GM12878 (cell line): ENCODE results near the gene CMTM1. TPM values are rescaled to one million over a fixed set of nuclear protein-coding genes. Genes with fewer than 3 reads are reported as not detected.
"Not testable (repeated sequence)": the region's sequence is repeated elsewhere in the genome, so short reads cannot be mapped to it uniquely, and the experiment has no call there.

Experiments used
- ATAC-seq: fragments of 200-7000 bp; cut with Tn5 transposase; 3 replicates; pipeline ENCODE4 v1.9.1; 2020; ENCODE audit warnings: mild to moderate bottlenecking, moderate library complexity
- BruUV-seq: library from RNA; stranded (reverse); fragments of 400-500 nt; replicated peaks from 2 replicates; lab custom pipeline; 2021; lab: Mats Ljungman, UMichigan
- CTCF ChIA-PET: fragments of 300-600 bp; sonication (Branson Sonifier 250); formaldehyde crosslinking; extraction: SDS; loops from one replicate; lab custom pipeline; 2021; ENCODE audit warnings: inconsistent platforms; lab: Yijun Ruan, JAX
- POLR2A ChIA-PET: fragments of 350-600 bp; formaldehyde crosslinking; extraction: SDS; loops from one replicate; lab custom pipeline; 2021; ENCODE audit warnings: inconsistent platforms; lab: Charles Lee
- RAD21 ChIA-PET: fragments of 300-600 bp; sonication (Branson Sonifier 250); formaldehyde crosslinking; loops from one replicate; lab custom pipeline; 2023; ENCODE audit warnings: antibody characterized with exemption; ENCODE audit not compliant: unreplicated experiment; lab: Charles Lee
- SMC1A ChIA-PET: fragments of 300-600 bp; sonication (Branson Sonifier 250); formaldehyde crosslinking; loops from one replicate; lab custom pipeline; 2023; ENCODE audit not compliant: unreplicated experiment, uncharacterized antibody; lab: Charles Lee
- DNase-seq: peaks from one replicate; pipeline ENCODE4 v3.0.0-alpha.2; 2011; ENCODE audit warnings: low read depth, low spot score
- FAIRE-seq: peaks from 3 replicates; lab custom pipeline; 2011; peaks lifted over from hg19 to GRCh38; lab: Jason Lieb, UNC
- H2AFZ ChIP-seq: 2 replicates; pipeline ENCODE4 v1.6.0; 2011; ENCODE audit warnings: low read depth, low read length, control low read depth; ENCODE audit not compliant: control insufficient read depth
- H3K27ac ChIP-seq: 2 replicates; pipeline ENCODE4 v1.5.1; 2011; ENCODE audit warnings: control low read depth; ENCODE audit not compliant: control insufficient read depth, insufficient read depth
- H3K27me3 ChIP-seq, 2 experiments: replicated peaks in 1 of 2; 2 replicates each; pipeline versions ENCODE4 v1.6.0 to v1.6.1; 2011; ENCODE audit warnings: low read length in 1 of 2; ENCODE audit not compliant: control insufficient read depth in 2 of 2, insufficient read depth in 2 of 2
- H3K36me3 ChIP-seq, 2 experiments: 2 replicates each; pipeline ENCODE4 v1.5.1; 2011; ENCODE audit warnings: low read length in 1 of 2; ENCODE audit not compliant: control insufficient read depth in 2 of 2, insufficient read depth in 2 of 2
- H3K4me1 ChIP-seq: 2 replicates; pipeline ENCODE4 v1.6.1; 2011; ENCODE audit warnings: mild to moderate bottlenecking, low read length, moderate library complexity, mixed read lengths; ENCODE audit not compliant: control insufficient read depth, insufficient read depth
- H3K4me2 ChIP-seq: 2 replicates; pipeline ENCODE4 v1.6.0; 2011; ENCODE audit warnings: control low read depth; ENCODE audit not compliant: control insufficient read depth, insufficient read depth
- H3K4me3 ChIP-seq: fragments of 200-600 bp; sonication (generic); 2 replicates; pipeline ENCODE4 v1.5.1; 2016
- H3K79me2 ChIP-seq: 2 replicates; pipeline ENCODE4 v1.6.0; 2011; ENCODE audit warnings: low read length; ENCODE audit not compliant: control insufficient read depth, insufficient read depth
- H3K9ac ChIP-seq: 2 replicates; pipeline ENCODE4 v1.8.0; 2011; ENCODE audit warnings: low read length, control low read depth, mixed read lengths; ENCODE audit not compliant: control insufficient read depth, insufficient read depth
- H3K9me3 ChIP-seq: replicated peaks from 3 replicates; pipeline ENCODE4 v1.5.1; 2011; ENCODE audit warnings: mild to moderate bottlenecking, low read length; ENCODE audit not compliant: control insufficient read depth, insufficient read depth
- H4K20me1 ChIP-seq: 2 replicates; pipeline ENCODE4 v1.6.0; 2011; ENCODE audit not compliant: control insufficient read depth, insufficient read depth
- KAT2A ChIP-seq: conservative IDR thresholded peaks from 2 replicates; pipeline ENCODE4 v1.6.1; 2011; ENCODE audit warnings: low read depth, low read length; ENCODE audit not compliant: control insufficient read depth
- LARP7 ChIP-seq: fragments of 450-650 bp; IDR thresholded peaks from 2 replicates; pipeline ENCODE4 v1.6.1; 2017; ENCODE audit warnings: mild to moderate bottlenecking
- TCF3 ChIP-seq: IDR thresholded peaks from 2 replicates; pipeline ENCODE4 v1.6.1; 2012; ENCODE audit warnings: low read depth, mild to moderate bottlenecking, low read length, borderline replicate concordance; ENCODE audit not compliant: insufficient read depth
- ZNF217 ChIP-seq: fragments of 450-650 bp; IDR thresholded peaks from 2 replicates; pipeline ENCODE4 v1.6.1; 2017; ENCODE audit warnings: antibody characterized with exemption, mild to moderate bottlenecking
- ZNF622 ChIP-seq: fragments of 450-650 bp; IDR thresholded peaks from 2 replicates; pipeline ENCODE4 v1.6.1; 2017; ENCODE audit warnings: mild to moderate bottlenecking, inconsistent platforms
- WGBS: methylation state at CpG from one replicate; pipeline ENCODE4 v1.1.6; 2016; ENCODE audit warnings: low lambda C conversion rate; ENCODE audit not compliant: insufficient replicate concordance, insufficient coverage; ENCODE audit errors: missing lambda C conversion rate; 5-methylcytosine and 5-hydroxymethylcytosine counted together
- in situ Hi-C: fragments of 300-500 bp; cut with MboI; formaldehyde crosslinking; loops from 9 replicates; pipeline ENCODE4 v1.14.3; 2018; ENCODE audit warnings: mixed read lengths
- intact Hi-C: fragments of 100-400 bp; cut with micrococcal nuclease; formaldehyde crosslinking; loops from one replicate; pipeline ENCODE4 v1.14.2; 2022; ENCODE audit not compliant: unreplicated experiment
- polyA plus RNA-seq, 11 experiments: library from polyadenylated mRNA; depleted of rRNA in 4 of 11; unstranded in 6 of 11; stranded (reverse) in 5 of 11; fragments of >200 nt; fragmentation: Nextera tagmentation in 4 of 11; fragmentation: Illumina TruSeq in 1 of 11; extraction: Ambion mirVana in 4 of 11; extraction: Trizol in 1 of 11; gene quantifications; 1 replicate in 1 of 11; 2 replicates in 10 of 11; pipeline versions ENCODE4 v1.2.1 to v1.2.3, GENCODE V29; 2011 to 2016; ENCODE audit warnings: inconsistent platforms in 2 of 11, missing spikeins in 2 of 11, low read depth in 1 of 11
- total RNA-seq, 4 experiments: library from RNA; depleted of rRNA in 3 of 4; stranded (reverse); fragments of >200 nt in 3 of 4; fragmentation: Illumina TruSeq in 1 of 4; extraction: Trizol in 1 of 4; gene quantifications; 2 replicates each; pipeline versions ENCODE4 v1.2.1 to v1.2.3, GENCODE V29; 2013 to 2021
- TF ChIP-seq, protein P1 (sequence below): fragments of 450-650 bp; IDR thresholded peaks from 2 replicates; pipeline ENCODE4 v1.6.1; 2017; ENCODE audit warnings: borderline replicate concordance
- TF ChIP-seq, protein P2 (sequence below): fragments of 450-650 bp; IDR thresholded peaks from 2 replicates; pipeline ENCODE4 v1.6.1; 2018; ENCODE audit warnings: borderline replicate concordance, mild to moderate bottlenecking; ENCODE audit not compliant: partially characterized antibody

The CMTM1 gene
- total and polyA plus RNA-seq, 10 of the 15 experiments (the other 5 are each of a cell fraction or from before 2014, with no cell fraction given), result 0.09 to 3.0 (median 1.4) TPM; not detected in 2

- H2AFZ ChIP-seq, H3K27me3 ChIP-seq, FAIRE-seq, SMC1A ChIA-PET, H3K36me3 ChIP-seq, DNase-seq, H3K27ac ChIP-seq, POLR2A ChIA-PET, H4K20me1 ChIP-seq, H3K4me1 ChIP-seq, in situ Hi-C loops, H3K79me2 ChIP-seq, H3K4me3 ChIP-seq, CTCF ChIA-PET, ATAC-seq, H3K4me2 ChIP-seq, H3K9ac ChIP-seq, BruUV-seq, intact Hi-C loops, H3K9me3 ChIP-seq, RAD21 ChIA-PET: not testable (repeated sequence)
- 90% methylated on average over 2 of the region's 3 CpGs for WGBS
Measured at GRCh38 chr16:66567270-66567669, 1.0 kb downstream of the CMTM1 start.

DNA sequence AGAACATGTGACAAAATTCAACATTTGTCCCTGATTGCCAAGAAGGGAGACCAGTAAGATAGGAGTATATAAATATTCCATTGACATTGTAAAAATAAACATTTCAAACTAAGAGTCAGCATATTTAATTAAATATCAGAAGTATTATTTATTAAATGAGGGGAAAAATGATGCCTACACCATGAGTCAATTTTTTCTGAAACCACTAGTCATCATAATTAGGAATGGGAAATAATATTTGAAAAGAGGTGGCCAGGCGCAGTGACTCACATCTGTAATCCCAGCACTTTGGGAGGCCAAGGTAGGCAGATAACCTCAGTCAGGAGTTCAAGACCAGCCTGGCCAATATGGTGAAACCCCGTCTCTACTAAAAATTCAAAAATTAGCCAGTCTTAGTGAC is 2.1 kb downstream of the CMTM1 start:
- no peak overlapping the region for H2AFZ ChIP-seq
- H3K4me1 ChIP-seq, result no peaks in the 10 kb centered on the region
- 58% methylated on average over 2 of the region's 2 CpGs for WGBS
- H3K79me2 ChIP-seq, result no peaks in the 10 kb centered on the region
- H4K20me1 ChIP-seq, result no peaks in the 10 kb centered on the region
- H3K9me3 ChIP-seq, result no peaks in the 10 kb centered on the region
- no peak overlapping the region for H3K27ac ChIP-seq
- RAD21 ChIA-PET, result interaction anchor here (1.5 kb wide), 1 partner anchor 9 kb away, joined by 3 read pairs; no protein-coding TSS in a partner anchor
- SMC1A ChIA-PET, result interaction anchor here (0.8 kb wide), 1 partner anchor 8 kb away, joined by 3 read pairs; no protein-coding TSS in a partner anchor
- H3K36me3 ChIP-seq, result peaks cover 2 to 4% of the 10 kb centered on the region in 2 experiments; a peak in 2 of 4 replicates
- intact Hi-C loops (no loop called here), in situ Hi-C loops (no loop called here)
- no peak overlapping the region for H3K9ac ChIP-seq
- no peaks in the 10 kb centered on the region for H3K27me3 ChIP-seq
- TF ChIP-seq, protein P1, sequence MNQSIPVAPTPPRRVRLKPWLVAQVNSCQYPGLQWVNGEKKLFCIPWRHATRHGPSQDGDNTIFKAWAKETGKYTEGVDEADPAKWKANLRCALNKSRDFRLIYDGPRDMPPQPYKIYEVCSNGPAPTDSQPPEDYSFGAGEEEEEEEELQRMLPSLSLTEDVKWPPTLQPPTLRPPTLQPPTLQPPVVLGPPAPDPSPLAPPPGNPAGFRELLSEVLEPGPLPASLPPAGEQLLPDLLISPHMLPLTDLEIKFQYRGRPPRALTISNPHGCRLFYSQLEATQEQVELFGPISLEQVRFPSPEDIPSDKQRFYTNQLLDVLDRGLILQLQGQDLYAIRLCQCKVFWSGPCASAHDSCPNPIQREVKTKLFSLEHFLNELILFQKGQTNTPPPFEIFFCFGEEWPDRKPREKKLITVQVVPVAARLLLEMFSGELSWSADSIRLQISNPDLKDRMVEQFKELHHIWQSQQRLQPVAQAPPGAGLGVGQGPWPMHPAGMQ, result no peak
- no peak for TF ChIP-seq TCF3
- no peak for TF ChIP-seq ZNF217
- no peak for TF ChIP-seq KAT2A
- no peak for TF ChIP-seq ZNF622
- TF ChIP-seq LARP7, result no peak
- TF ChIP-seq, protein P2, sequence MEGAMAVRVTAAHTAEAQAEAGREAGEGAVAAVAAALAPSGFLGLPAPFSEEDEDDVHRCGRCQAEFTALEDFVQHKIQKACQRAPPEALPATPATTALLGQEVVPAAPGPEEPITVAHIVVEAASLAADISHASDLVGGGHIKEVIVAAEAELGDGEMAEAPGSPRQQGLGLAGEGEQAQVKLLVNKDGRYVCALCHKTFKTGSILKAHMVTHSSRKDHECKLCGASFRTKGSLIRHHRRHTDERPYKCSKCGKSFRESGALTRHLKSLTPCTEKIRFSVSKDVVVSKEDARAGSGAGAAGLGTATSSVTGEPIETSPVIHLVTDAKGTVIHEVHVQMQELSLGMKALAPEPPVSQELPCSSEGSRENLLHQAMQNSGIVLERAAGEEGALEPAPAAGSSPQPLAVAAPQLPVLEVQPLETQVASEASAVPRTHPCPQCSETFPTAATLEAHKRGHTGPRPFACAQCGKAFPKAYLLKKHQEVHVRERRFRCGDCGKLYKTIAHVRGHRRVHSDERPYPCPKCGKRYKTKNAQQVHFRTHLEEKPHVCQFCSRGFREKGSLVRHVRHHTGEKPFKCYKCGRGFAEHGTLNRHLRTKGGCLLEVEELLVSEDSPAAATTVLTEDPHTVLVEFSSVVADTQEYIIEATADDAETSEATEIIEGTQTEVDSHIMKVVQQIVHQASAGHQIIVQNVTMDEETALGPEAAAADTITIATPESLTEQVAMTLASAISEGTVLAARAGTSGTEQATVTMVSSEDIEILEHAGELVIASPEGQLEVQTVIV, result no peak
- TF ChIP-seq, all 136 proteins: peak for 0
- ChIA-PET POLR2A (no interaction called here), CTCF (no interaction called here)
- no TSS peak for BruUV-seq
- no peak overlapping the region for H3K4me3 ChIP-seq
- no peak for DNase-seq
- no peak for FAIRE-seq
- no peak overlapping the region for H3K4me2 ChIP-seq
- no peak for ATAC-seq
